ENCODE measurements around the gene CENPH.
"Not testable (repeated sequence)": the region's sequence is repeated elsewhere in the genome, so short reads cannot be mapped to it uniquely, and the experiment has no call there.

The CENPH gene, protein sequence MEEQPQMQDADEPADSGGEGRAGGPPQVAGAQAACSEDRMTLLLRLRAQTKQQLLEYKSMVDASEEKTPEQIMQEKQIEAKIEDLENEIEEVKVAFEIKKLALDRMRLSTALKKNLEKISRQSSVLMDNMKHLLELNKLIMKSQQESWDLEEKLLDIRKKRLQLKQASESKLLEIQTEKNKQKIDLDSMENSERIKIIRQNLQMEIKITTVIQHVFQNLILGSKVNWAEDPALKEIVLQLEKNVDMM

DNA sequence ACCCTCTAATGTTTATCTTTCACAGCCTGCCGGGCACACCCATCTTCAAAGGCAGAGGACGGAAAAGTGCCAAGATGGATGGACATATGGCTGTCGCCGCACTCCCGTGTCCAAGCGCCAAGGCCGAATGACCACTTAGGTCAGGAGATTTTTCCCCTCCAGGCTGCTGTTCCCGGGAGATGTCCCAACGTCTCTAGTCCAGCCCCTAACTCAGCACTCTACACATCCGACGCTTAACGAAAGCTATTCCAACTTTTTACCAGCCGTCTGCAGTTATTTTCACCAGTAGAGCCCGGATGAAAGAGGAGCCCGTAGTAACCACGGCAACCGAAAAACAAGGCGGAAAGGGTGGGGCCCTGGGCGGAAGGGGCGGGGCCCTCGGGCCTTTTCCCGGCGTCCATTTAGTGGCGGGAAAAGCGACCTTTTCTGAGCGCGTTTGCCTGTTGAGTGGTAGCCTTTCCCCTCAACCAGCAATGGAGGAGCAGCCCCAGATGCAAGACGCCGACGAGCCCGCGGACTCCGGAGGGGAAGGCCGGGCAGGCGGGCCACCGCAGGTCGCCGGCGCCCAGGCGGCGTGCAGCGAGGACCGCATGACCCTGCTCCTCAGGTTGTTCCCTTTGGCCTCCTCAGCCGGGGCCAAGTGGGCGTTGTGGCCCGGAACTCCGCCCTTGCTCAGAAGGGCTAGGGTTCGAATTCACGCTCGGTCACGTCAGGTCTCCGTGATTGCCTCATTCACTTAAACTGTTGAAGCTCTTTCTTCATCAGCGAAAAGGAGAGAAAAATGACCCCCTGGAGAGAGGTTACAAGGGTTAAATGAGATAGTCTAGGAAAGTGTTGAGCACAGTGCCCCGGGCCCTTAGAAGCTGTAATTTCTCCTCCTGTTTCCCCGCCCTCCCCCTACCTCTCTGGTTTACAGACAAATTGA lies at the start of gene CENPH:
TSS of gene CENPH (plus strand) at position 422 of the 925 bp plus-strand sequence. CDS start at position 474, 52 bp downstream.
- peak; percentile 73 to 82 for DNase-seq

DNA sequence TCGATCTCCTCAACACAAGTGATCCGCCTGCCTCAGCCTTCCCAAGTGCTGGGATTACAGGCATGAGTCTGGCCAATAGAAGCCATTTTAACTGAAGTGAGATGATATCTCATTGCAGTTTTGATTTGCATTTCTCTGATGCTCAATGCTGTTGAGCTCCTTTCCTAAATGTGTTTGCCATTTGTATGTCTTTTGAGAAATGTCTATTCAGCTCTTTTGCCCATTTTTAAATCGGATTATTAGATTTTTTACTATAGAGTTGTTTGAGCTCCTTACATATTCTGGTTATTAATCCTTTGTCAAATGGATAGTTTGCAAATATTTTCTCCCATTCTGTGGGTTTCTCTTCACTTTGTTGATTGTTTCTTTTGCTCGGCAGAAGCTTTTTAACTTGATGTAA lies 49.1 kb upstream of the CENPH start:
- not testable (repeated sequence) for DNase-seq

DNA sequence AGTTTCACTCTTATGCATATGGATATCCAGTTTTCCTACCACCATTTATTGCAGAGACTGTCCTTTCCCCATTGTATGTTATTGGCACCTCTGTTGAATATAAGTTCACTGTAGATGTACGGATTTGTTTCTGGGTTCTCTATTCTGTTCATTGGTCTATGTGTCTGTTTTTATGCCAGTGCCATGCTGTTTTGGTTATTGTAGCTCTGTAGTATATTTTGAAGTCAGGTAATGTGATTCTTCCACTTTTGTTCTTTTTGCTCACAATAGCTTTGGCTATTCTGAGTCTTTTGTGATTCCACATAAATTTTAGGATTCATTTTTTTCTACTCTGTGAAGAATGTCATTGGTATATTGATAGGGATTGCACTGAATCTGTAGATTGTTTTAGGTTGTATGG lies 48.6 kb upstream of the CENPH start:
- no peak for DNase-seq

DNA sequence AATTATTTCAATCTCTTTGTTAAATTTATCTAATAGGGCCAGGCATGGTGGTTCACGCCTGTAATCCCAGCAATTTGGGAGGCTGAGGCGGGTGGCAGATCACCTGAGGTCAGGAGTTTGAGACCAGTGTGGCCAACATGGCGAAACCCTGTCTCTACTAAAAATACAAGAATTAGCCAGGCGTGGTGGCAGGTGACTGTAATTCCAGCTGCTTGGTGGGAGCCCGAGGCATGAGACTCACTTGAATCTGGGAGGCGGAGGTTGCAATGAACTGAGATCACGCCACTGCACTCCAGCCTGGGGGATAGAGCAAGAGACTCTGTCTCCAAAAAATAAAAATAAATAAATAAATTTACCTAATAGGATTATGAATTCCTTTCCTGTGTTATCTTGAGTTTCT lies 40.8 kb upstream of the CENPH start:
- DNase-seq, result not testable (repeated sequence)

DNA sequence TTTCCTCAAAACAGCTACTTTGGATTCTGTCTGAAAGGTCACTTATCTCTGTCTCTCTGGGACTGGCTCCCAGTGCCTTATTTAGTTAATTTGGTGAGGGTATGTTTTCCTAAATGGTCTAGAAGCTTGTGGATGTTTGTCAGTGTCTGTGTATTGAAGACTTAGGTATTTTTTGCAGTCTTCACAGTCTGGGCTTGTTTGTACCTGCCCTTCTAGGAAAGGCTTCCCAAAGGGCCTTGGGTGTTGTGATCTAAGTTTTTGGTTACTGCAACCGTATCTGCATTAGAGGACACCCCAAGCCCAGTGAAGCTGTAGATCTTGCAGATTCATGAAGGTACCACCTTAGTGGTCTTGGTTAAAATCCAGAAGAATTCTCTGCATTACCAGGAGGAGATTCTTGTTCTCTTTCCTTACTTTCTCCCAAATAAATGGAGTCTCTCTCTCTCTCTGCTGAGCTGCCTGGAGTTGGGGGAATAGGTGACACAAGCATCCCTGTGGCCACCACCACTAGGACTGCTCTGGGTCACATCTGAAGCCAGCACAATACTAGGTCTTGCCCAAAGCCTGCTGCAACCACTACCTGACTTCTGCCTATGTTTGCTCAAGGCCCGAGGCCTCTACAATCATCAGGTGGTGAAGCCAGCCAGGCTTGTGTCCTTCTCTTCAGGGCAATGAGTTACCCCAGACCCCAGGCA lies 40.3 kb upstream of the CENPH start:
- no peak for DNase-seq

DNA sequence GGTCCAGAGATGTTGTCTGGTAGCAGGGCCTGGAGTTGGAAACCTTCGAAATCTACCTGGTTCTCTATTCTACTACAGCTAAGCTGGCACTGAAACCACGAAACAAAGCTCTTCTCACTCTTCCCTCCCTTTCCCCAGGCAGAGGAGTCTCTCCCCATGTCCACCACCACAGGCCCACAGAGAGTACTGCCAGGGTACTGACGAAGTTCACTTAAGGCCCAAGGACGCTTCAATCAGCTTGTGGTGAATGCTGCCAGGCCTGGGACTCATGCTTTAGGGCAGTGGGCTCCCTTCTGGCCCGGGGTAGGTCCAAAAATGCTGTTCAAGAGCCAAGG lies 39.7 kb upstream of the CENPH start:
- DNase-seq, result no peak

DNA sequence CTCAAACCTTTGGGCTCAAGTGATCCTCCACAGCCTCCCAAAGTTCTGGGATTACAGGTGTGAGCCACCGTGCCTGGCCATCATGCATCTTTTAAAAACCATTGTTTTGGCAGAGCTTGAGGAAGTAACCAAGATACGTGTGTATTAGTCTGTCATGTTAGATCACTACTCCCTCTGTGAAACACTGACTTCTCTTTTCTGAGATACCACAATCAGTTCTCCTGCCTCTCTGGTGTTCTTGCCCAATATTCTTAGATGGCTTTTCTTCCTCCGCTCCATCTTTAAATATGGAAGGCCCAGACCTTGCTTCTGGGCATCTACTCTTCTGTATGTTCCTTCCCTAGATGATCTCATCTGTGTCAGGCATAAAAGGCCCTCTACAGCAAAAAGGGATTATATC lies 36.7 kb upstream of the CENPH start:
- DNase-seq, result no peak

DNA sequence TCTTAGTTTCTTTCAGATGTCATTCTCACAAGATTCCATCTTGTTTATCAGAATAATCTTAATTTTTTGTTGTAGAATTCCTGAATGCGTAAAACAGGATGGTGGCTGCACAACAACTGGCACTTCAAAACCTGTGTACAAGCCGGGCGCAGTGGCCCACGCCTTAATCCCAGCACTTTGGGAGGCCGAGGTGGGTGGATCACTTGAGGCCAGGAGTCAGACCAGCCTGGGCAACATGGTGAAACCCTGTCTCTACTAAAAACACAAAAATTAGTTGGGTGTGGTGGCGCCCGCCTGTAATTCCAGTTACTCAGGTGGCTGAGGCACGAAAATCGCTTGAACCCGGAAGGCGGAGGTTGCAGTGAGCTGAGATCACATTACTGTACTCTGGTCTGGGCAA lies 32.9 kb upstream of the CENPH start:
- no peak for DNase-seq

DNA sequence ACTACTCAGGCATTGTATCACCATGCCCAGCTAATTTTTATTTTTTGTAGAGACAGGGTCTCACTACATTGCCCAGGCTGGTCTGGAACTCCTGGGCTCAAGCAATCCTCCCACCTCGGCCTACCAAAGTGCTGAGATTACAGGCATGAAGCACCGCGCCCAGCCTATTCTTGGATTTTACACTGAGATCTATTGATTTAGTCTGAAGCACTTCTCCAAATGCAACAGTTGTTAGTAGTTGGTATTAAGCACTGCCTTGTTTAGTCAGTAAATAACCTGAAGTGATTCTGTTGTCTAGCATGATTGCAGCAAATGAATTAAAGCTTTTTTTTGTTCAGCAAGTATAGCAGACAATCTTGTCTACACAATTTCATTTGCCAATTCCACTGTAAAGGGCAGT lies 31.3 kb upstream of the CENPH start:
- no peak for DNase-seq

DNA sequence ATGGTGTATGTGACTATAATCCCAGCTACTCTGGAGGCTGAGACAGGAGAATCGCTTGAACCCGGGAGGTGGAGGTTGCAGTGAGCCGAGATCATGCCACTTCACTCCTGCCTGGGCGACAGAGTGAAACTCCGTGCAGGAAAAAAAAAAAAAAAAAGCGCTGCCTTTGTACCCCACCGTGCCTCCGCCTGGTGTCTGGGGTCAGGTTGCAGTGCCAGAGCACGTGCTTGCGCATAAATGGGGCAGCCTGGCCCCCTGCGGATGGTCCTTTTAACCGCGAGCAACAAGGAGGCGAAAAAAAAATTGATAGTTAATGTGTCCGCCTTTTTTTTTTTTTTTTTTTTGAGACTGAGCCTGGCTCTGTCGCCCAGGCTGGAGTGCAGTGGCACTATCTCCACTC lies 28.7 kb upstream of the CENPH start:
- no peak for DNase-seq

DNA sequence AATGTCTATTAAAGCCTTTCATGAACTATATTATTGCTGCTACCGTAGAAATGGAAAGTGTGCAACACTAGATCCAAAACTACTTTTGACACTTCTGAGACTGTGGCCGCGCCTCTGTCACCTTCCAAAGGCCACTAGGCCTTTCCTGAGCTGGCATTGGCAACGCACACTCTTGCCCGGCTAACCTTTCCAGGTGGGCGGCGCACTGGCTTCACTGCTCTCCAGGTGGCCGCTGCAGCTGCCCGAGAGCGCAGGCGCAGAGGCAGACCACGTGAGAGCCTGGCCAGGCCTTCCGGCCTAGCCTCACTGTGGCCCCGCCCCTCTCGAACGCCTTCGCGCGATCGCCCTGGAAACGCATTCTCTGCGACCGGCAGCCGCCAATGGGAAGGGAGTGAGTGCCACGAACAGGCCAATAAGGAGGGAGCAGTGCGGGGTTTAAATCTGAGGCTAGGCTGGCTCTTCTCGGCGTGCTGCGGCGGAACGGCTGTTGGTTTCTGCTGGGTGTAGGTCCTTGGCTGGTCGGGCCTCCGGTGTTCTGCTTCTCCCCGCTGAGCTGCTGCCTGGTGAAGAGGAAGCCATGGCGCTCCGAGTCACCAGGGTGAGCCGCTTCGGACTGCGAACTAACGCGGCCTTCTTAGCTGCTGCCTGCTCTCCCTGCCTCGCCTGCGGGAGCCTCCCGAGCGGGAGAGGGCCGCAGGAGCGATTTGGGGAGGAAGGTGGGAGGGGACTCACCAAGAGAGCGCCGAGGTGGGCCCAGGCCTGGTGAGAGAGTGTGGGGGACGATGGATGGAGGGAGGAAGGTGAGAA lies 22.5 kb upstream of the CENPH start, which contains the start of gene CCNB1:
TSS of gene CCNB1 (plus strand) at position 465 of the 807 bp plus-strand sequence. CDS start at position 578, 113 bp downstream.
- DNase-seq, result peak; percentile 93 to 98

DNA sequence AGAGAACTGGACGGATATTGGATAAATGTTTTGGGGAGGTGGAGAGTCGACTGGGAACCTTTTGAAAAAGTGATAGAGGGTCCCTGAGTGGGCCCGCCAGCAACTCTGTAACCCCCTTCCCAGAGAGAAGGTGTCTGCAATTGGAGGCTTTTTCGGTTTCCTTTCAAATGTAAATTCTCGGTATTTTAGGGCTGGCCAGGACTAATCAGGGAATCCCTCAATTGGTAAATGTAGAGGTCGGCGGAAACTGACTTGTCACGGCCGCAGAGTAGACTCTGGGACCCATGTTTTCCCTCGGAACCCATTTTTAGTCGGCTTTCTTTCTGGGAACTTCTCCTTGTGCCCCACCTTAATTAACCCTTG lies 21.9 kb upstream of the CENPH start:
- no peak for DNase-seq

DNA sequence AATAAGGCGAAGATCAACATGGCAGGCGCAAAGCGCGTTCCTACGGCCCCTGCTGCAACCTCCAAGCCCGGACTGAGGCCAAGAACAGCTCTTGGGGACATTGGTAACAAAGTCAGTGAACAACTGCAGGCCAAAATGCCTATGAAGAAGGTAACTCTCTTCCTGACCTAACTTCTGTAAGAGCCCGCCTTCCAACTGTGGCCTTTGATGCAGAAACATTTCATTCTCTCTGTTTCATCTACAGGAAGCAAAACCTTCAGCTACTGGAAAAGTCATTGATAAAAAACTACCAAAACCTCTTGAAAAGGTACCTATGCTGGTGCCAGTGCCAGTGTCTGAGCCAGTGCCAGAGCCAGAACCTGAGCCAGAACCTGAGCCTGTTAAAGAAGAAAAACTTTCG lies 21.5 kb upstream of the CENPH start:
- no peak for DNase-seq

DNA sequence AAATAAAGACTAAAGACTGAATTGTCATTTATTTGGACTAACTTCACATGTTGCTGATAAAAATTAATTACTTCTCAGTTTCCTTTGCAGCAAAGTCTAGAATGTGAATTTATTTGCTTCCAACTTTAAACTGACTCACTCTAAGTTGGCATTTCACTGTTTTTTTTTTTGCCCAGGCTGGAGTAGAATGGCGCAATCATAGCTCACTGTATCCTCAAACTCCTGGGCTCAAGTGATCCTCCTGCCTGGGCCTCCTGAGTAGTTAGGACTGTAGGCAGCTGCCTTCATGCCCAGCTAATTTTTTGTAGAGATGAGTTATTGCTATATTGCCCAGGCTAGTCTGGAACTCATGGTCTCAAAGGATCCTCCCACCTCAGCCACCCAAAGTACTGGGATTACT lies 18.9 kb upstream of the CENPH start:
- DNase-seq, result no peak

DNA sequence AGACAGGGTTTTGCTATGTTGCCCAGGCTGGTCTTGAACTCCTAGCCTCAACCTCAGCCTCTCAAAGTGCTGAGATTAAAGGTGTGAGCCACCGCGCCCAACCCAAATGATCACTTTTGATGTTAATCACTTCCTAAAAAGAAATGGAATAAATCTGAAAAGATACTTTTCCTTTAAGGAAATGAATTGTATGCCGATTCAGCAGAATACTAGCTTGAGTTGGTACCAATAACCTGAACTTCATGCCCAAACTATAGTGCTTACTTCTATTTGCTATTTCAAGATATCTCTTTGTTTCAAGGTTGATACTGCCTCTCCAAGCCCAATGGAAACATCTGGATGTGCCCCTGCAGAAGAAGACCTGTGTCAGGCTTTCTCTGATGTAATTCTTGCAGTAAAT lies 18.4 kb upstream of the CENPH start:
- DNase-seq, result no peak

DNA sequence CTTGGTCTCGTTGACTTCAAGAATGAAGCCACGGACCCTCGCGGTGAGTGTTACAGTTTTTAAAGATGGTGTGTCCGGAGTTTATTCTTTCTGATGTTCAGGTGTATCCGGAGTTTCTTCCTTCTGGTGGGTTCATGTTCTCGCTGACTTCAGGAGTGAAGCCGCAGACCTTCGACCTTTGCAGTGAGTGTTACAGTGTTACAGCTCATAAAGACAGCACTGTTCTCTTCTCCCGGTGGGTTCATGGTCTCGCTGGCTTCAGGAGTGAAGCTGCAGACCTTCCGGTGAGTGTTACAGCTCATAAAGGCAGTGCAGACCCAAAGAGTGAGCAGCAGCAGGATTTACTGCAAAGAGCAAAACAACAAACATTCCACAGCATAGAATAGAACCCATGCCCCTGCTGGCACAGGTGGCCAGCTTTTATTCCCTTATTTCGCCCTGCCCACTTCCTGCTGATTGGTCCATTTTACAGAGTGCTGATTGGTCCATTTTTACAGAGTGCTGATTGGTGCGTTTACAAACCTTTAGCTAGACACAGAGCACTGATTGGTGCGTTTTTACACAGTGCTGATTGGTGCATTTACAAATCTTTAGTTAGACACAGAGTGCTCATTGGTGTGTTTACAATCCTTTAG lies 7.6 kb upstream of the CENPH start:
- DNase-seq, result not testable (repeated sequence)

DNA sequence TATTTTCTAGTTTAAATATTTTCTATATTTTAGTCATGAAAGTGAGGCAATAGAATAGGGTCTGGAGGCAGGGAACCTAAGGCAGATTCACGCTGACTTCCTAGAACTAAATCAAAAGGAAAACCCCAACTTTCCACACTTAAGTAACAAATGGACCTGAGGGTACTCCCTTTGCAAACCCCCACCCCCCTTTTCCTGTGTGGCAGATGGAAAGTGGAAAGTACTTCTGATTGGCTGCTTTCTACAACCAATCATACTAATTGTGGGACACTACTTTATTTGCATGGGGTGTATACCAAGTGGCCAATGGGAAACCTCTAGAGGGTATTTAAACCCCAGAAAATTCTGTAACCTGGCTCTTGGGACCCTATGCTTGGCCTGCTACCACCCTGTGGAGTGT lies 4.8 kb upstream of the CENPH start:
- no peak for DNase-seq

DNA sequence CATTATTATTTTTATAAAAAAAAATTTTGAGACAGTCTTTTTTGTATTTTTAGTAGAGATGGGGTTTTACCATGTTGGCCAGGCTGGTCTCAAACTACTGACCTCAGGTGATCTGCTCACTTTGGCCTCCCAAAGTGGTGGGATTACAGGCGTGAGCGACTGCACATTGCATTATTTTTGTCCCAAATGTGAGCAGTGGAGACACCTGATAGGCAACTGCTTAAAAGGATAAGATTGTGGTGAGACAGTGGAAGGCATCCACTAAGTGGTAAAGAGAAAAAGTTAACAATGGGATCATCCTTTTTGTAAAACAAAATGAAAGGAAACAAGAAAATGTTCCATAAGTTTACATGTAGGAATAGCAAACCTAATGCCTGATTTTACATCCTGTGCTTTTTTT lies 2.0 kb upstream of the CENPH start:
- DNase-seq, result no peak

DNA sequence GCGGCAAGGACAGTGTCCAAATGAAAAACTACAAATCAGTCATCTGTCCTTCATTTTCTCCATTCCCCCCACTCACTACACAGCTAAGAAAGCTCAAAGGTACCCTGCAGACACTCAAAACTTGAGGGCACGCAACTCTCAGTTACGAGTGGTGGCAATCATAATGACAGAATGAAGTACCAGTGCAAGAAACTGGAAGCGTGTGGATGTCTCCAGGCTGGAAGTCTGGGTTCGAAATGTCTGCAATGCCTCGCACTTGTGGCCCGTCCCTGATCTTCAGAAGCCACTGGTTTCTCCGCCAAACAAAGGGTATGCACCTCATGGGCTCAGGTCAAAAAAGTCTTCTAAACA lies 597 bp upstream of the CENPH start:
- no peak for DNase-seq

DNA sequence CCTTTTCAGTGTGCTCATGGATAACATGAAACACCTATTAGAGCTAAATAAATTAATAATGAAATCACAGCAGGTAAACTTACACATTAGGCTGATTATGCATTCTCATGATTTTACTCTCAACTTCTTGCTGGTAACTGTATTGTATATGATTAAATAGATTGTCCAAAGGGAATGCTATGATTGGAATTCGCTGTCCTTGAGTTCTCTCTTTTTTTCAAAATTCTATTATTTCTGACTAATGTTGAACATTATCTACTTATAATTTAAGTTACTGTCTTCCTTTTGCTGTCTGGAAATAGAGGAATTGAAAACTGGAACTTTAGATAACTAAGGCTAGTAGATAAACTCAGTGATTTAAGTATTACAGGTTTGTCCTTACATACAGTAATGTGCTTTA lies 13.1 kb downstream of the CENPH start:
- DNase-seq, result no peak

DNA sequence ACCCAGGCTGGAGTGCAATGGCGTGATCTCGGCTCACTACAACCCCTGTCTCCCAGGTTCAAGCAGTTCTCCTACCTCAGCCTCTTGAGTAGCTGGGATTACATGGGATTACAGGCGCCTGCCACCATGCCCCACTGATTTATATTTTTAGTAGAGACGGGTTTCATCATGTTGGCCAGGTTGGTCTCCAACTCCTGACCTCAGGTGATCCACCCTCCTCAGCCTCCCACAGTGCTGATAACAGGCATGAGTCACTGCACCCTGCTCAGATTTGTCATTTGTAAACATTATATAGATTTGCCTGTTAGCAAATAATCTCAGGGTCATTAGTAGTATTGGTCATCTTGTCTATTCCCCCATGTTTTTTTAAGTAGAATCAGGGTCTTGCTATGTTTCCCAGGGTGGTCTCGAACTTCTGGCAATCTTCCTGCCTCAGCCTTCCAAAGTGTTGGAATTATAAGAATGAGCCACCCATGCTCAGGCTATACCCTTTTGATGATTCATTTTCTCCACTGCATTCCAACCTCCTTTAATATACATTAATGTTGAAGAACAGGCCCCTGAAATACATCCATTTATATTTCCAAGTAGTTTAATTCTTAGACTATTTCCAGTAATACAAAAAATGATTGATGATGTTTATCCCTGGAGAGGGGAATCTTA lies 17.3 kb downstream of the CENPH start:
- no peak for DNase-seq

DNA sequence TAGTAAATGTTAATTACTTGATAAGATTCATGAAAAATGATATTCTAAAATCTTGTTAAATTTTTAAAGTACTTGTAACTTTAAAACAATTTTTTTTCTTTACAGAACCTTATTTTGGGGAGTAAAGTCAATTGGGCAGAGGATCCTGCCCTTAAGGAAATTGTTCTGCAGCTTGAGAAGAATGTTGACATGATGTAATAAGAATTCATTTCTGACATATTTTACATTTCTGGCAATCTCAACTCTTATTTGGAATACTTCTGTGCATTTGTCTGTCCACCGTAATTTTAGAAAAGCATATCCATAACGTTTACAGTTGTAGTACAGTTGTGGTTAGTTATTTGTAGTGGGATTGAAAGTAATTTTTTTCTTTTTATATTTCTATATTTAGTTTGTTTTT lies 20.2 kb downstream of the CENPH start:
- no peak for DNase-seq

All from NCI-H526 (cell line).